Measurements from ENCODE around the gene PUSL1. TPM values are rescaled to one million over a fixed set of nuclear protein-coding genes. Genes with fewer than 3 reads are reported as not detected.
"Not testable (repeated sequence)": the region's sequence is repeated elsewhere in the genome, so short reads cannot be mapped to it uniquely, and the experiment has no call there.

PUSL1 gene
- total and polyA plus RNA-seq, 5 donors from 2014 or later, result 17.7 to 21.0 (median 18.9) TPM

- peaks cover 0 to 15% (median 0%) of the 10 kb centered on the region in 4 donors for H3K4me1 Mint-ChIP-seq
- H3K4me1 ChIP-seq (ENCODE audit: control insufficient read depth, insufficient read depth, low read length, poor library complexity, severe bottlenecking); ATAC-seq (ENCODE audit: low read depth in 2 of 2); H3K9me3 Mint-ChIP-seq; H3K36me3 Mint-ChIP-seq; H3K27me3 ChIP-seq (ENCODE audit: control insufficient read depth, insufficient read depth, low read length); H3K4me3 ChIP-seq (ENCODE audit: low read depth, low read length); H3K27me3 Mint-ChIP-seq; DNase-seq; H3K9me3 ChIP-seq (ENCODE audit: control insufficient read depth in 2 of 2, low read length in 2 of 2); H3K27ac ChIP-seq (ENCODE audit: insufficient read depth, low read length, poor library complexity, severe bottlenecking): not testable (repeated sequence)
- H3K4me3 Mint-ChIP-seq, result peak overlapping the region in 1 of 4 donors; percentile 54
- H3K27ac Mint-ChIP-seq, result peak overlapping the region in 1 of 3 donors; percentile 32
- H3K36me3 ChIP-seq (ENCODE audit: control insufficient read depth, insufficient read depth, low read length), result peaks cover 56% of the 10 kb centered on the region
Measured at GRCh38 chr1:1316199-1316598, 7.8 kb downstream of the PUSL1 start.

GRCh38 chr1:1317420-1317819, 9.0 kb downstream of the PUSL1 start:
- H3K36me3 Mint-ChIP-seq, result peaks cover 5% of the 10 kb centered on the region
- H3K4me1 Mint-ChIP-seq, result peaks cover 0 to 25% (median 0%) of the 10 kb centered on the region in 4 donors
- Histone ChIP-seq H3K36me3 (ENCODE audit: control insufficient read depth, insufficient read depth, low read length) (peaks cover 49% of the 10 kb centered on the region), H3K27me3 (ENCODE audit: control insufficient read depth, insufficient read depth, low read length) (no peaks in the 10 kb centered on the region), H3K9me3 (ENCODE audit: control insufficient read depth in 2 of 2, low read length in 2 of 2) (no peaks in the 10 kb centered on the region), H3K4me1 (ENCODE audit: control insufficient read depth, insufficient read depth, low read length, poor library complexity, severe bottlenecking) (peaks cover 12% of the 10 kb centered on the region), H3K4me3 (ENCODE audit: low read depth, low read length) (no peak overlapping the region), H3K27ac (ENCODE audit: insufficient read depth, low read length, poor library complexity, severe bottlenecking) (no peak overlapping the region)
- H3K4me3 Mint-ChIP-seq, result no peak overlapping the region
- H3K9me3 Mint-ChIP-seq, result no peaks in the 10 kb centered on the region
- ATAC-seq (ENCODE audit: low read depth in 2 of 2) (no peak), DNase-seq (no peak)
- no peak overlapping the region for H3K27ac Mint-ChIP-seq
- no peaks in the 10 kb centered on the region for H3K27me3 Mint-ChIP-seq

GRCh38 chr1:1318131-1318652, 9.8 kb downstream of the PUSL1 start:
- Histone ChIP-seq H3K27me3 (ENCODE audit: control insufficient read depth, insufficient read depth, low read length) (no peaks in the 10 kb centered on the region), H3K27ac (ENCODE audit: insufficient read depth, low read length, poor library complexity, severe bottlenecking) (no peak overlapping the region), H3K4me1 (ENCODE audit: control insufficient read depth, insufficient read depth, low read length, poor library complexity, severe bottlenecking) (peaks cover 17% of the 10 kb centered on the region), H3K36me3 (ENCODE audit: control insufficient read depth, insufficient read depth, low read length) (peaks cover 45% of the 10 kb centered on the region), H3K9me3 (ENCODE audit: control insufficient read depth in 2 of 2, low read length in 2 of 2) (no peaks in the 10 kb centered on the region), H3K4me3 (ENCODE audit: low read depth, low read length) (no peak overlapping the region)
- Mint-ChIP-seq H3K4me1 (peaks cover 0 to 31% (median under 1%) of the 10 kb centered on the region in 4 donors), H3K4me3 (no peak overlapping the region), H3K27me3 (no peaks in the 10 kb centered on the region), H3K27ac (no peak overlapping the region), H3K9me3 (no peaks in the 10 kb centered on the region), H3K36me3 (peaks cover 5% of the 10 kb centered on the region)
- ATAC-seq (ENCODE audit: low read depth in 2 of 2), result no peak
- no peak for DNase-seq

GRCh38 chr1:1318777-1319645, 10.6 kb downstream of the PUSL1 start:
- Mint-ChIP-seq H3K9me3 (no peaks in the 10 kb centered on the region), H3K27ac (peak overlapping the region in 1 of 3 donors; percentile 85), H3K4me3 (peak overlapping the region in 3 of 4 donors; percentile 2 to 77 (median 60)), H3K36me3 (peaks cover 5% of the 10 kb centered on the region), H3K27me3 (no peaks in the 10 kb centered on the region), H3K4me1 (peaks cover 0 to 36% (median 3%) of the 10 kb centered on the region in 4 donors)
- ATAC-seq (ENCODE audit: low read depth in 2 of 2) (no peak), DNase-seq (no peak)
- Histone ChIP-seq H3K9me3 (ENCODE audit: control insufficient read depth in 2 of 2, low read length in 2 of 2) (no peaks in the 10 kb centered on the region), H3K27me3 (ENCODE audit: control insufficient read depth, insufficient read depth, low read length) (no peaks in the 10 kb centered on the region), H3K36me3 (ENCODE audit: control insufficient read depth, insufficient read depth, low read length) (peaks cover 41% of the 10 kb centered on the region), H3K27ac (ENCODE audit: insufficient read depth, low read length, poor library complexity, severe bottlenecking) (no peak overlapping the region), H3K4me1 (ENCODE audit: control insufficient read depth, insufficient read depth, low read length, poor library complexity, severe bottlenecking) (peaks cover 22% of the 10 kb centered on the region), H3K4me3 (ENCODE audit: low read depth, low read length) (no peak overlapping the region)

- no peaks in the 10 kb centered on the region for H3K27me3 Mint-ChIP-seq
- H3K36me3 Mint-ChIP-seq, result peaks cover 5% of the 10 kb centered on the region
- DNase-seq (no peak), ATAC-seq (ENCODE audit: low read depth in 2 of 2) (no peak)
- H3K9me3 ChIP-seq (ENCODE audit: control insufficient read depth in 2 of 2, low read length in 2 of 2), result no peaks in the 10 kb centered on the region
- H3K27ac Mint-ChIP-seq, result no peak overlapping the region
- peaks cover 0 to 38% (median 3%) of the 10 kb centered on the region in 4 donors for H3K4me1 Mint-ChIP-seq
- H3K27me3 ChIP-seq (ENCODE audit: control insufficient read depth, insufficient read depth, low read length), result no peaks in the 10 kb centered on the region
- peaks cover 22% of the 10 kb centered on the region for H3K4me1 ChIP-seq (ENCODE audit: control insufficient read depth, insufficient read depth, low read length, poor library complexity, severe bottlenecking)
- peak overlapping the region in 2 of 4 donors; percentile 60 to 77 for H3K4me3 Mint-ChIP-seq
- no peak overlapping the region for H3K27ac ChIP-seq (ENCODE audit: insufficient read depth, low read length, poor library complexity, severe bottlenecking)
- H3K4me3 ChIP-seq (ENCODE audit: low read depth, low read length), result no peak overlapping the region
- H3K9me3 Mint-ChIP-seq, result no peaks in the 10 kb centered on the region
- H3K36me3 ChIP-seq (ENCODE audit: control insufficient read depth, insufficient read depth, low read length), result peaks cover 37% of the 10 kb centered on the region
Measured at GRCh38 chr1:1319646-1319941, 11.2 kb downstream of the PUSL1 start.

GRCh38 chr1:1320666-1321448, 12.5 kb downstream of the PUSL1 start:
- Mint-ChIP-seq H3K36me3 (peaks cover 5% of the 10 kb centered on the region), H3K27ac (peak overlapping the region in 1 of 3 donors; percentile 76), H3K4me3 (peak overlapping the region in 3 of 4 donors; percentile 43 to 65 (median 52)), H3K4me1 (peaks cover 0 to 43% (median 3%) of the 10 kb centered on the region in 4 donors), H3K27me3 (no peaks in the 10 kb centered on the region), H3K9me3 (no peaks in the 10 kb centered on the region)
- peaks cover 34% of the 10 kb centered on the region for H3K36me3 ChIP-seq (ENCODE audit: control insufficient read depth, insufficient read depth, low read length)
- no peaks in the 10 kb centered on the region for H3K27me3 ChIP-seq (ENCODE audit: control insufficient read depth, insufficient read depth, low read length)
- no peak for DNase-seq
- peaks cover 32% of the 10 kb centered on the region for H3K4me1 ChIP-seq (ENCODE audit: control insufficient read depth, insufficient read depth, low read length, poor library complexity, severe bottlenecking)
- H3K4me3 ChIP-seq (ENCODE audit: low read depth, low read length), result no peak overlapping the region
- no peak overlapping the region for H3K27ac ChIP-seq (ENCODE audit: insufficient read depth, low read length, poor library complexity, severe bottlenecking)
- ATAC-seq (ENCODE audit: low read depth in 2 of 2), result no peak
- no peaks in the 10 kb centered on the region for H3K9me3 ChIP-seq (ENCODE audit: control insufficient read depth in 2 of 2, low read length in 2 of 2)

GRCh38 chr1:1321477-1321876, 13.1 kb downstream of the PUSL1 start:
- Histone ChIP-seq H3K36me3 (ENCODE audit: control insufficient read depth, insufficient read depth, low read length) (peaks cover 30% of the 10 kb centered on the region), H3K4me1 (ENCODE audit: control insufficient read depth, insufficient read depth, low read length, poor library complexity, severe bottlenecking) (peaks cover 38% of the 10 kb centered on the region), H3K4me3 (ENCODE audit: low read depth, low read length) (no peak overlapping the region), H3K9me3 (ENCODE audit: control insufficient read depth in 2 of 2, low read length in 2 of 2) (no peaks in the 10 kb centered on the region), H3K27me3 (ENCODE audit: control insufficient read depth, insufficient read depth, low read length) (no peaks in the 10 kb centered on the region), H3K27ac (ENCODE audit: insufficient read depth, low read length, poor library complexity, severe bottlenecking) (no peak overlapping the region)
- Mint-ChIP-seq H3K4me3 (peak overlapping the region in 3 of 4 donors; percentile 32 to 61 (median 43)), H3K27me3 (no peaks in the 10 kb centered on the region), H3K4me1 (peaks cover 0 to 49% (median 6%) of the 10 kb centered on the region in 4 donors), H3K9me3 (no peaks in the 10 kb centered on the region), H3K27ac (no peak overlapping the region), H3K36me3 (peaks cover 5% of the 10 kb centered on the region)
- DNase-seq, result no peak
- ATAC-seq (ENCODE audit: low read depth in 2 of 2), result no peak

Data from CD4-positive, CD25-positive, alpha-beta regulatory T cell (primary cell).